ENCODE measurements around the gene PRDX3. TPM values are rescaled to one million over a fixed set of nuclear protein-coding genes. Genes with fewer than 3 reads are reported as not detected.

PRDX3 gene
- polyA plus RNA-seq, 1 of the 3 experiments (the other 2 are of a cell fraction): 193 TPM

DNA sequence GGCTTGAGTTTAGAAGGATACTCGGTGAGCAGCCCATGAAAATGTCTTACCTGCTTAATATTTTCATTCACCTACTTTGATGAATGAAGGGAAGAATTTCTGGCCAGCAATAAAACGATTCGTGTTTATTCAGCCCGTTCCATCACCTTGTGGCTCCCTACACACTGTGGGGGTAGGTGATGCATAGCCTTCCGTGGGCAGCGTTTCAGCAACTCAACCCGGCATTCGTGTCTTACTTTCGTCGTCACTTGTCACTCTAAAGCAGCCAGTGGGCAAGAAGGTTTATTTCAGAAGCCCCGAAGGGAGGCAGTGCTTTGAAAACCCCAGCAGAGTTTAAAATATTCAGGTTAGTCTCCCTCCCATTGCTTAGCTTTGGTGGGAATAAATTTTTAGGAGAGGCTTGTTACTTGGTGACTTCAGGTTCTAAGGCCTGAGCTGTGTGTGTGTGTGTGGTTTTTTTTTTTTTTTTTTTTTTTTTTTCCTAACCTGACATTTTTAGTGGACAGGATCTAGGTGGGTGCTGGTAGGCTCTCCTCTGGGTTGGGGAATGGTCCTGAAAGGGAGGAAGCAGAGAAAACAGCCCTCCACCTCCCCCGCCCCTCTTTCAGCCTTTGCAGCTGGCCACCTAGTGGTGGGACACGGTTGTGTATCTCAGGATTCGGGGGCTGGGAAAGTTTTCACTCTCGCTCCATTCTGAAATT is 30.6 kb upstream of the PRDX3 start:
- Histone ChIP-seq H3K9me3 (no peaks in the 10 kb centered on the region), H3K4me3 (ENCODE audit: low read depth in 2 of 2, low read length in 1 of 2) (peak overlapping the region; percentile 91), H2AFZ (ENCODE audit: low read depth) (peak overlapping the region; percentile 65), H3K9me2 (no peaks in the 10 kb centered on the region), H3K4me2 (peak overlapping the region; percentile 97), H3K27ac (ENCODE audit: low read depth in 2 of 2, low read length in 1 of 2) (peak overlapping the region; percentile 67 to 98), H3F3A (replicated peaks; ENCODE audit: insufficient read depth) (peaks cover 30% of the 10 kb centered on the region), H3K27me3 (ENCODE audit: insufficient read depth) (no peaks in the 10 kb centered on the region), H3K4me1 (ENCODE audit: control insufficient read depth in 1 of 2, insufficient read depth in 2 of 2, low read depth in 1 of 2, low read length in 1 of 2) (peaks cover 29 to 43% of the 10 kb centered on the region in 2 experiments), H3K79me2 (ENCODE audit: insufficient read depth) (peaks cover 52% of the 10 kb centered on the region), H3K9ac (peak overlapping the region; percentile 74), H3K36me3 (replicated peaks in 1 of 2; ENCODE audit: control insufficient read depth in 1 of 2, insufficient read depth in 2 of 2, low read length in 1 of 2) (no peaks in the 10 kb centered on the region), H4K20me1 (ENCODE audit: insufficient read depth) (no peaks in the 10 kb centered on the region)
- CTCF ChIA-PET: interaction anchor here (0.8 to 15.4 kb wide), 29 partner anchors 9 to 542 kb away, joined by 3 to 505 read pairs (median 5); no protein-coding TSS in a partner anchor
- peak; percentile 71 for DNase-seq
- no peak for TF ChIP-seq NRF1 (IDR thresholded peaks at IDR 0.05; ENCODE audit: low read depth, low read length)
- peak; percentile 52 for TF ChIP-seq RAD21 (IDR thresholded peaks at IDR 0.05; ENCODE audit: low read length)
- TF ChIP-seq RCOR1 (IDR thresholded peaks at IDR 0.05; ENCODE audit: low read length): peak; percentile 39; the same call in 1 of the 2 replicates
- no peak for TF ChIP-seq TCF12 (IDR thresholded peaks at IDR 0.05)
- 0 out of 2 replicates have a peak, but pooled peaks have one; percentile 34 for TF ChIP-seq SIN3A (IDR thresholded peaks at IDR 0.05; ENCODE audit: borderline replicate concordance, low read depth, low read length)
- peak; percentile 58 for TF ChIP-seq CHD2 (IDR thresholded peaks at IDR 0.05; ENCODE audit: low read length, partially characterized antibody)
- TF ChIP-seq FOSL2 (IDR thresholded peaks at IDR 0.05; ENCODE audit: borderline replicate concordance, low read depth): no peak
- no peak for TF ChIP-seq MAX (IDR thresholded peaks at IDR 0.05; ENCODE audit: low read depth)
- TF ChIP-seq SMC3 (IDR thresholded peaks at IDR 0.05; ENCODE audit: low read depth, low read length): peak; percentile 54
- TF ChIP-seq MXI1 (IDR thresholded peaks at IDR 0.05; ENCODE audit: low read depth, low read length): peak; percentile 55; the same call in 1 of the 2 replicates
- TF ChIP-seq ELF1 (IDR thresholded peaks at IDR 0.05): no peak
- TF ChIP-seq, protein P1, sequence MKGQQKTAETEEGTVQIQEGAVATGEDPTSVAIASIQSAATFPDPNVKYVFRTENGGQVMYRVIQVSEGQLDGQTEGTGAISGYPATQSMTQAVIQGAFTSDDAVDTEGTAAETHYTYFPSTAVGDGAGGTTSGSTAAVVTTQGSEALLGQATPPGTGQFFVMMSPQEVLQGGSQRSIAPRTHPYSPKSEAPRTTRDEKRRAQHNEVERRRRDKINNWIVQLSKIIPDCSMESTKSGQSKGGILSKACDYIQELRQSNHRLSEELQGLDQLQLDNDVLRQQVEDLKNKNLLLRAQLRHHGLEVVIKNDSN (IDR thresholded peaks at IDR 0.05; ENCODE audit: borderline replicate concordance, low read depth): no peak
- 0 out of 2 replicates have a peak, but pooled peaks have one; percentile 2 for TF ChIP-seq RXRA (IDR thresholded peaks at IDR 0.05; ENCODE audit: borderline replicate concordance, low read depth)
- TF ChIP-seq RFX5 (IDR thresholded peaks at IDR 0.05; ENCODE audit: low read length): no peak
- no peak for TF ChIP-seq USF2 (IDR thresholded peaks at IDR 0.05; ENCODE audit: borderline replicate concordance, low read depth, low read length)
- TF ChIP-seq JUND (IDR thresholded peaks at IDR 0.05): no peak
- no peak for TF ChIP-seq EP300 (IDR thresholded peaks at IDR 0.05; ENCODE audit: borderline replicate concordance in 1 of 2, low read depth in 1 of 2, low read length in 1 of 2)
- TF ChIP-seq MEF2A (IDR thresholded peaks at IDR 0.05; ENCODE audit: borderline replicate concordance, low read depth): no peak
- TF ChIP-seq FOXJ3 (CRISPR knock-in tag; IDR thresholded peaks at IDR 0.05): no peak
- TF ChIP-seq GATA2 (CRISPR knock-in tag; IDR thresholded peaks at IDR 0.05): no peak
- 0 out of 2 replicates have a peak, but pooled peaks have one; percentile 7 for TF ChIP-seq YY1 (IDR thresholded peaks at IDR 0.05; ENCODE audit: low read depth)
- TF ChIP-seq, protein P2, sequence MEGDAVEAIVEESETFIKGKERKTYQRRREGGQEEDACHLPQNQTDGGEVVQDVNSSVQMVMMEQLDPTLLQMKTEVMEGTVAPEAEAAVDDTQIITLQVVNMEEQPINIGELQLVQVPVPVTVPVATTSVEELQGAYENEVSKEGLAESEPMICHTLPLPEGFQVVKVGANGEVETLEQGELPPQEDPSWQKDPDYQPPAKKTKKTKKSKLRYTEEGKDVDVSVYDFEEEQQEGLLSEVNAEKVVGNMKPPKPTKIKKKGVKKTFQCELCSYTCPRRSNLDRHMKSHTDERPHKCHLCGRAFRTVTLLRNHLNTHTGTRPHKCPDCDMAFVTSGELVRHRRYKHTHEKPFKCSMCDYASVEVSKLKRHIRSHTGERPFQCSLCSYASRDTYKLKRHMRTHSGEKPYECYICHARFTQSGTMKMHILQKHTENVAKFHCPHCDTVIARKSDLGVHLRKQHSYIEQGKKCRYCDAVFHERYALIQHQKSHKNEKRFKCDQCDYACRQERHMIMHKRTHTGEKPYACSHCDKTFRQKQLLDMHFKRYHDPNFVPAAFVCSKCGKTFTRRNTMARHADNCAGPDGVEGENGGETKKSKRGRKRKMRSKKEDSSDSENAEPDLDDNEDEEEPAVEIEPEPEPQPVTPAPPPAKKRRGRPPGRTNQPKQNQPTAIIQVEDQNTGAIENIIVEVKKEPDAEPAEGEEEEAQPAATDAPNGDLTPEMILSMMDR (IDR thresholded peaks at IDR 0.05): peak; percentile 88
- WGBS (ENCODE audit: low lambda C conversion rate): 7% methylated on average over 14 of the region's 15 CpGs
- POLR2A ChIA-PET: interaction anchor here (0.7 to 1.1 kb wide), 3 partner anchors 13 to 118 kb away, joined by 3 to 4 read pairs (median 4); no protein-coding TSS in a partner anchor

Data from SK-N-SH (cell line).